K562 (cell line): ENCODE data around the gene CLCNKA. TPM values are rescaled to one million over a fixed set of nuclear protein-coding genes. Genes with fewer than 3 reads are reported as not detected.

ENCODE experiments used
- CREB1 ChIP-seq, 2 experiments: sonication (generic) in 1 of 2; formaldehyde crosslinking in 1 of 2; IDR thresholded peaks; 2 replicates each; pipeline versions ENCODE4 v1.6.1 to v1.8.0; 2012 to 2022; ENCODE audit warnings: inconsistent platforms in 1 of 2, mild to moderate bottlenecking in 1 of 2, missing genetic modification reagents in 1 of 2, moderate library complexity in 1 of 2
- CREB3L1 ChIP-seq: fragments of 450-650 bp; IDR thresholded peaks from 2 replicates; pipeline ENCODE4 v1.6.1; 2014; ENCODE audit warnings: low read depth, mild to moderate bottlenecking, moderate library complexity, borderline replicate concordance
- E2F1 ChIP-seq: sonication (generic); formaldehyde crosslinking; IDR thresholded peaks from 2 replicates; pipeline ENCODE4 v1.8.1; 2023; ENCODE audit warnings: mild to moderate bottlenecking, missing genetic modification reagents, moderate library complexity
- FOXK2 ChIP-seq, 2 experiments: fragments of 450-650 bp; IDR thresholded peaks in 1 of 2; conservative IDR thresholded peaks in 1 of 2; 2 replicates each; pipeline ENCODE4 v1.6.1; 2016; ENCODE audit warnings: low read depth in 2 of 2, mild to moderate bottlenecking in 1 of 2
- GABPB2 ChIP-seq: fragments of 250-450 bp; sonication (Bioruptor Pico); conservative IDR thresholded peaks from 2 replicates; pipeline ENCODE4 v1.5.1; 2021; ENCODE audit warnings: mild to moderate bottlenecking
- LEF1 ChIP-seq: fragments of 450-650 bp; IDR thresholded peaks from 2 replicates; pipeline ENCODE4 v1.6.1; 2016; ENCODE audit warnings: mild to moderate bottlenecking
- MAZ ChIP-seq, 2 experiments: fragments of 450-650 bp in 1 of 2; sonication (generic) in 1 of 2; formaldehyde crosslinking; IDR thresholded peaks in 1 of 2; conservative IDR thresholded peaks in 1 of 2; 2 replicates each; pipeline versions ENCODE4 v1.4.0 to v1.5.0; 2020; ENCODE audit warnings: mild to moderate bottlenecking in 1 of 2, missing genetic modification reagents in 1 of 2
- MTA1 ChIP-seq: fragments of 450-650 bp; IDR thresholded peaks from 2 replicates; pipeline ENCODE4 v1.6.1; 2017; ENCODE audit warnings: borderline replicate concordance
- RBFOX2 ChIP-seq: fragments of 200-400 bp; formaldehyde crosslinking; IDR thresholded peaks from 2 replicates; pipeline ENCODE4 v1.6.1; 2017; ENCODE audit warnings: low read depth, mild to moderate bottlenecking, low read length, moderate library complexity
- RFX1 ChIP-seq: fragments of 450-650 bp; IDR thresholded peaks from 2 replicates; pipeline ENCODE4 v1.6.1; 2016; ENCODE audit warnings: mild to moderate bottlenecking, moderate library complexity
- SIN3A ChIP-seq, 2 experiments: fragments of 150-350 bp in 1 of 2; IDR thresholded peaks; 2 replicates each; pipeline ENCODE4 v1.6.1; 2011 to 2016; ENCODE audit warnings: borderline replicate concordance in 2 of 2, low read depth in 2 of 2, low read length in 2 of 2, mild to moderate bottlenecking in 2 of 2, moderate library complexity in 2 of 2; ENCODE audit not compliant: control insufficient read depth in 1 of 2
- SMAD2 ChIP-seq: fragments of 150-350 bp; IDR thresholded peaks from 2 replicates; pipeline ENCODE4 v1.6.1; 2014; ENCODE audit warnings: low read depth, mild to moderate bottlenecking, low read length
- SMARCE1 ChIP-seq: fragments of 450-650 bp; IDR thresholded peaks from 2 replicates; pipeline ENCODE4 v1.7.1; 2016; ENCODE audit warnings: mild to moderate bottlenecking
- TAF15 ChIP-seq: fragments of 200-400 bp; formaldehyde crosslinking; IDR thresholded peaks from 2 replicates; pipeline ENCODE4 v1.6.1; 2017; ENCODE audit warnings: mild to moderate bottlenecking, low read depth, low read length, moderate library complexity
- TARDBP ChIP-seq: fragments of 450-650 bp; IDR thresholded peaks from 2 replicates; pipeline ENCODE4 v1.6.1; 2016
- UBTF ChIP-seq, 2 experiments: IDR thresholded peaks; 2 replicates each; pipeline ENCODE4 v1.6.1; 2012; ENCODE audit warnings: improper control_type of control experiment in 2 of 2, low read depth in 2 of 2, low read length in 2 of 2, borderline replicate concordance in 1 of 2
- ZNF740 ChIP-seq, 3 experiments: fragments of 200-800 bp in 1 of 3; sonication (Bioruptor generic) in 1 of 3; sonication (generic) in 1 of 3; formaldehyde crosslinking in 1 of 3; IDR thresholded peaks; 2 replicates each; pipeline versions ENCODE4 v1.6.1 to v1.8.0; 2016 to 2022; ENCODE audit warnings: mild to moderate bottlenecking in 2 of 3, missing compliant biosample characterization in 2 of 3, missing genetic modification characterization in 2 of 3, missing genetic modification reagents in 1 of 3
- polyA plus RNA-seq, 8 experiments: library from polyadenylated mRNA; depleted of rRNA in 4 of 8; stranded (reverse) in 5 of 8; unstranded in 3 of 8; fragments of >200 nt; fragmentation: Nextera tagmentation in 2 of 8; fragmentation: Illumina TruSeq in 1 of 8; extraction: Ambion mirVana in 2 of 8; extraction: Trizol in 1 of 8; gene quantifications; 2 replicates each; pipeline versions ENCODE4 v1.2.1 to v1.2.3, GENCODE V29; 2011 to 2014; ENCODE audit warnings: inconsistent platforms in 1 of 8, missing spikeins in 1 of 8
- total RNA-seq, 7 experiments: library from RNA; depleted of rRNA in 6 of 7; stranded (reverse); fragments of >200 nt in 6 of 7; fragmentation: Illumina TruSeq in 2 of 7; extraction: Trizol in 2 of 7; gene quantifications; 2 replicates each; pipeline versions ENCODE4 v1.2.1 to v1.2.3, GENCODE V29; 2011 to 2021; ENCODE audit warnings: low replicate concordance in 1 of 7

CLCNKA gene
- total and polyA plus RNA-seq, 9 of the 15 experiments (the other 6 are each of a cell fraction or from before 2014, with no cell fraction given) = 0.03 to 0.37 (median 0.10) TPM; not detected in 3

- TF ChIP-seq FOXK2 (conservative IDR thresholded peaks at IDR 0.05 in 1 of 2, IDR thresholded peaks at IDR 0.05 in 1 of 2; ENCODE audit: low read depth in 2 of 2) (peak in 1 of 2 experiments; percentile 68; a peak in 1 of 4 replicates), RBFOX2 (peak; percentile 67), MTA1 (no peak), SMARCE1 (peak; percentile 44; the same call in 1 of the 2 replicates), GABPB2 (CRISPR knock-in tag) (no peak), LEF1 (no peak), TARDBP (no peak), UBTF (IDR thresholded peaks at IDR 0.05; ENCODE audit: borderline replicate concordance in 1 of 2, low read depth in 2 of 2, low read length in 2 of 2) (0 out of 4 replicates have a peak, but pooled peaks of 1 of the 2 experiments have one; percentile 52), SMAD2 (no peak), CREB1 (IDR thresholded peaks at IDR 0.05) (peak; percentile 23; the same call in 1 of the 2 replicates), CREB1 (CRISPR knock-in tag; IDR thresholded peaks at IDR 0.05) (no peak), MAZ (CRISPR knock-in tag; conservative IDR thresholded peaks at IDR 0.05 in 1 of 2, IDR thresholded peaks at IDR 0.05 in 1 of 2) (peak; percentile 78 to 85), SIN3A (IDR thresholded peaks at IDR 0.05; ENCODE audit: borderline replicate concordance in 2 of 2, control insufficient read depth in 1 of 2, low read depth in 2 of 2, low read length in 2 of 2) (0 out of 4 replicates have a peak, but pooled peaks of 1 of the 2 experiments have one; percentile 23), CREB3L1 (no peak), TAF15 (no peak), ZNF740 (CRISPR knock-in tag; IDR thresholded peaks at IDR 0.05) (peak; percentile 84), ZNF740 (tag; IDR thresholded peaks at IDR 0.05) (peak in 1 of 2 experiments; percentile 71; a peak in 2 of 4 replicates), E2F1 (CRISPR knock-in tag) (no peak), RFX1 (no peak)
These were observed 26.8 kb downstream of the CLCNKA start (continued) for GRCh38 chr1:16048573-16049189.
